Measurements from ENCODE around the gene NDUFS6.

GRCh38 chr5:1831677-1832313, 30.6 kb downstream of the NDUFS6 start:
- TF ChIP-seq, protein P1, sequence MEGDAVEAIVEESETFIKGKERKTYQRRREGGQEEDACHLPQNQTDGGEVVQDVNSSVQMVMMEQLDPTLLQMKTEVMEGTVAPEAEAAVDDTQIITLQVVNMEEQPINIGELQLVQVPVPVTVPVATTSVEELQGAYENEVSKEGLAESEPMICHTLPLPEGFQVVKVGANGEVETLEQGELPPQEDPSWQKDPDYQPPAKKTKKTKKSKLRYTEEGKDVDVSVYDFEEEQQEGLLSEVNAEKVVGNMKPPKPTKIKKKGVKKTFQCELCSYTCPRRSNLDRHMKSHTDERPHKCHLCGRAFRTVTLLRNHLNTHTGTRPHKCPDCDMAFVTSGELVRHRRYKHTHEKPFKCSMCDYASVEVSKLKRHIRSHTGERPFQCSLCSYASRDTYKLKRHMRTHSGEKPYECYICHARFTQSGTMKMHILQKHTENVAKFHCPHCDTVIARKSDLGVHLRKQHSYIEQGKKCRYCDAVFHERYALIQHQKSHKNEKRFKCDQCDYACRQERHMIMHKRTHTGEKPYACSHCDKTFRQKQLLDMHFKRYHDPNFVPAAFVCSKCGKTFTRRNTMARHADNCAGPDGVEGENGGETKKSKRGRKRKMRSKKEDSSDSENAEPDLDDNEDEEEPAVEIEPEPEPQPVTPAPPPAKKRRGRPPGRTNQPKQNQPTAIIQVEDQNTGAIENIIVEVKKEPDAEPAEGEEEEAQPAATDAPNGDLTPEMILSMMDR (IDR thresholded peaks at IDR 0.05), result no peak
- no peak for TF ChIP-seq POLR2A (IDR thresholded peaks at IDR 0.05)

Data from heart left ventricle (tissue), 13 donors.